ENCODE data around the gene GTSE1. TPM values are rescaled to one million over a fixed set of nuclear protein-coding genes. Genes with fewer than 3 reads are reported as not detected.
A peak's percentile ranks its signal among the peaks of the same experiment; 100 is the strongest.
"Not testable (repeated sequence)": the region's sequence is repeated elsewhere in the genome, so short reads cannot be mapped to it uniquely, and the experiment has no call there.

GTSE1 gene
- total RNA-seq, 1 donor from 2014 or later: 0.26 TPM

- TF ChIP-seq CTCF (IDR thresholded peaks at IDR 0.05; ENCODE audit: insufficient read depth, low read length, severe bottlenecking): no peak
- FAIRE-seq: no peak
- peak within 1 kb of the TSS; percentile 6 for H3K4me3 ChIP-seq (ENCODE audit: low read depth, low read length)
- H3K27me3 ChIP-seq (ENCODE audit: control insufficient read depth, insufficient read depth, low read length): peaks cover 2% of the 10 kb centered on the region
- no peaks in the 10 kb centered on the region for H3K36me3 ChIP-seq (ENCODE audit: control insufficient read depth, insufficient read depth, low read length)
- no peak for DNase-seq (ENCODE audit: low read depth)
These were observed 33.5 kb upstream of the GTSE1 start, which contains the start of gene PKDREJ for GRCh38 chr22:46263216-46263590. Gene PKDREJ (minus strand): TSS chr22:46263343. CDS start chr22:46263322, 21 bp downstream.

GRCh38 chr22:46264520-46264919 lies 32.1 kb upstream of the GTSE1 start:
- H3K36me3 ChIP-seq (ENCODE audit: control insufficient read depth, insufficient read depth, low read length); H3K4me3 ChIP-seq (ENCODE audit: low read depth, low read length); FAIRE-seq; H3K27me3 ChIP-seq (ENCODE audit: control insufficient read depth, insufficient read depth, low read length); DNase-seq (ENCODE audit: low read depth): not testable (repeated sequence)

- not testable (repeated sequence) for DNase-seq (ENCODE audit: low read depth)
These were observed 31.0 kb upstream of the GTSE1 start for GRCh38 chr22:46265627-46266026.

GRCh38 chr22:46267431-46268279 lies 29.0 kb upstream of the GTSE1 start, which contains the start of gene TTC38:
Gene TTC38 (plus strand): TSS chr22:46268008. CDS start chr22:46268040, 32 bp downstream.
- no peak for TF ChIP-seq CTCF (IDR thresholded peaks at IDR 0.05; ENCODE audit: insufficient read depth, low read length, severe bottlenecking)
- Histone ChIP-seq H3K36me3 (ENCODE audit: control insufficient read depth, insufficient read depth, low read length) (no peaks in the 10 kb centered on the region), H3K4me3 (ENCODE audit: low read depth, low read length) (peak within 1 kb of the TSS; percentile 69), H3K27me3 (ENCODE audit: control insufficient read depth, insufficient read depth, low read length) (no peaks in the 10 kb centered on the region)
- FAIRE-seq (no peak), DNase-seq (ENCODE audit: low read depth) (peak; percentile 26)

More at GRCh38 chr22:46265627-46266026, 31.0 kb upstream of the GTSE1 start:
- not testable (repeated sequence) for H3K4me3 ChIP-seq (ENCODE audit: low read depth, low read length); H3K36me3 ChIP-seq (ENCODE audit: control insufficient read depth, insufficient read depth, low read length); FAIRE-seq; H3K27me3 ChIP-seq (ENCODE audit: control insufficient read depth, insufficient read depth, low read length)

GRCh38 chr22:46269564-46269963 lies 27.1 kb upstream of the GTSE1 start:
- H3K4me3 ChIP-seq (ENCODE audit: low read depth, low read length): no peak overlapping the region
- no peak for TF ChIP-seq CTCF (IDR thresholded peaks at IDR 0.05; ENCODE audit: insufficient read depth, low read length, severe bottlenecking)
- peaks cover 3% of the 10 kb centered on the region for H3K36me3 ChIP-seq (ENCODE audit: control insufficient read depth, insufficient read depth, low read length)
- H3K27me3 ChIP-seq (ENCODE audit: control insufficient read depth, insufficient read depth, low read length): no peaks in the 10 kb centered on the region
- FAIRE-seq (no peak), DNase-seq (ENCODE audit: low read depth) (no peak)

GRCh38 chr22:46272196-46272595 lies 24.5 kb upstream of the GTSE1 start:
- H3K4me3 ChIP-seq (ENCODE audit: low read depth, low read length): no peak overlapping the region
- FAIRE-seq (no peak), DNase-seq (ENCODE audit: low read depth) (no peak)
- peaks cover 5% of the 10 kb centered on the region for H3K36me3 ChIP-seq (ENCODE audit: control insufficient read depth, insufficient read depth, low read length)
- no peak for TF ChIP-seq CTCF (IDR thresholded peaks at IDR 0.05; ENCODE audit: insufficient read depth, low read length, severe bottlenecking)
- no peaks in the 10 kb centered on the region for H3K27me3 ChIP-seq (ENCODE audit: control insufficient read depth, insufficient read depth, low read length)
